ENCODE data around the gene OR1E1.
"Not testable (repeated sequence)": the region's sequence is repeated elsewhere in the genome, so short reads cannot be mapped to it uniquely, and the experiment has no call there.

Gene OR1E1, protein sequence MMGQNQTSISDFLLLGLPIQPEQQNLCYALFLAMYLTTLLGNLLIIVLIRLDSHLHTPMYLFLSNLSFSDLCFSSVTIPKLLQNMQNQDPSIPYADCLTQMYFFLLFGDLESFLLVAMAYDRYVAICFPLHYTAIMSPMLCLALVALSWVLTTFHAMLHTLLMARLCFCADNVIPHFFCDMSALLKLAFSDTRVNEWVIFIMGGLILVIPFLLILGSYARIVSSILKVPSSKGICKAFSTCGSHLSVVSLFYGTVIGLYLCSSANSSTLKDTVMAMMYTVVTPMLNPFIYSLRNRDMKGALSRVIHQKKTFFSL

DNA sequence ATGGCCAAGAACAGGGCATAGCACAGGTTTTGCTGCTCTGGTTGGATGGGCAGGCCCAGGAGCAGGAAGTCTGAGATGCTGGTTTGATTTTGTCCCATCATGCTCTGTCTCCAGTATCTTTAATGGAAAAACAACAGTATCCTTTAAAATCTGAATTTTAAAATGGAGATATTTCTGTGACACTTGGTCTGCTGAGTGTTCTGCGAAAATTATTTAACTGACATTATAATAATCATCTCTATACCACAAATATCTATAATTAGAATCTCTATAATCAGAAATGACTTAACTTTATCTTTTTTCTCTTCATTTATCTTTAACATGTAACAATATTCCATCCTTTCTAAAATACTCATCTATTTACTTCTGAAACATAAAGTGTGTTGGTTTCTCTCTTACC lies at the start of gene OR1E1:
OR1E1 (minus strand) TSS at position 101 of the 400 bp plus-strand sequence; CDS start at position 101, 0 bp downstream.
- no peak for DNase-seq

DNA sequence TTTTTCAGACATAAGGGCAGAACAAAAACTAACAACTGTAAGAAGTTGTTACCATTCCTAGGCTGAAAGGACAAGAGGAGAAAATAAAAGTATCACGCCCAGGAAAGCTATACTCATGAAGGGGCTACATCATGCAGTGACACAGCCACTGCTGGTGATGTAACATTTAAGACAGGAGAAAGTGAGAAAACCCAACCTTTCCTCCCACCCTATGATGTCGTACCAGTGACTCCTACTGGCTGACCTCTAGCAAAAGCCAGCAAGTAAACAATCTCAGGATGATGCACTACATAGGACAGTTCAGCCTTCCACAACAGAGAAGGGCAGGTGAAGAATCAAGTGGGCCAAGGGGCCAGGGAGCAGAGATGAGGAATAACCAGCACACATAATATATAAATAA lies 49.4 kb upstream of the OR1E1 start:
- DNase-seq, result no peak

GRCh38 chr17:3440451-3440850 lies 42.2 kb upstream of the OR1E1 start:
- no peak for DNase-seq

DNA sequence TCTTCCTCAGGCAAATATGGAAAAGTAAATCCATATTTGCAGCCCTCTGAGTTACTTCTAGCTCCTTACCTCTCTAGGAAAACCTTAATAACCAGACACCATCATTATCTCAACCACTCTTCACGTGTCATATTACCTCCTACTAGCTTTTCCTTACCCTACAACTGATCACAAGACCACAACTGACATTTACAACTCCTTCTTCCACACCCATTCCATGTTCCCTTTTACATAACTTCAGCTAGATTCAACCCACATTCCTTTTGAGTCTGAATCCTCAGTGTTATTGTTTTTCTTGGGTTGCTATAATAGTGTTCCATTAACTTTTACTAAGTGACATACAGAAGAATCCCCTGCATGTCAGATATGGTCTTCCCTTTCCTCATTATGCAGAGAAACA lies 40.2 kb upstream of the OR1E1 start:
- no peak for DNase-seq

DNA sequence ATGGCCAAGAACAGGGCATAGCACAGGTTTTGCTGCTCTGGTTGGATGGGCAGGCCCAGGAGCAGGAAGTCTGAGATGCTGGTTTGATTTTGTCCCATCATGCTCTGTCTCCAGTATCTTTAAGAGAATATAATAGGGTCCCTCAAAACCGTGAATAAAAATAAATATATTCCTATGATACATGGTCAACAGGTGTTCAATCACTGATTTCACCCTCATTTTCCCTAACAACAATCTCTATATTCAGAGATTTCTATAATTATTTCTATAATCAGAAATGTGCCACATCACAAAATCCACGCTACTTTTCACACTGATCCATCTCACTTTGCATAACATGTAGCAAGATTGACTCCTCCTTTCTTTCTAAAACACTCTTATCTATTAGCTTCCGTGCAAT lies 35.5 kb upstream of the OR1E1 start, which contains the start of gene OR1E2:
OR1E2 (minus strand) TSS at position 101 of the 400 bp plus-strand sequence; CDS start at position 101, 0 bp downstream.
- no peak for DNase-seq

- DNase-seq, result not testable (repeated sequence)
Observed at GRCh38 chr17:3433215-3433614, 35.0 kb upstream of the OR1E1 start.

GRCh38 chr17:3418222-3418621 lies 20.0 kb upstream of the OR1E1 start:
- no peak for DNase-seq

GRCh38 chr17:3415610-3416009 lies 17.4 kb upstream of the OR1E1 start:
- no peak for DNase-seq

DNA sequence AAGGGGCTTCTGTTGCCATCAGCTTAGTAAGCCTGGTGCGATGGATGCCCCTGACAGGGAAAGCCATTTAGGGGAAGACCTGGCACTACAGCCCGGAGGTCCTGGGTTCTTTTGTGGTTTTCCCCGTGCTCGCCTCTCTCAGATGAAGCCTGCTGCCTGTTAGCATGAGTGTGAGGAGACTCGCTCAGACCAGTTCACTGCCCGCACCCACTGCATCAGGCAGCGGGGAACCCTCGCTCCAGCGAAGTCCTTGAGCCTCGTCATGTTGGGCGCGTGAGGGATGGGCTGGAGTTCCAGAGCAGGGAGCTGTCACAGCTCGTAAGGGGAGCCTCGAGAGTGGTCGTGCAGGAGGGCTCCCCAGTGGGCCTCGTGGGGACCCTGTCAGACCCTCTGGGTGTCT lies 14.0 kb upstream of the OR1E1 start:
- DNase-seq, result not testable (repeated sequence)

DNA sequence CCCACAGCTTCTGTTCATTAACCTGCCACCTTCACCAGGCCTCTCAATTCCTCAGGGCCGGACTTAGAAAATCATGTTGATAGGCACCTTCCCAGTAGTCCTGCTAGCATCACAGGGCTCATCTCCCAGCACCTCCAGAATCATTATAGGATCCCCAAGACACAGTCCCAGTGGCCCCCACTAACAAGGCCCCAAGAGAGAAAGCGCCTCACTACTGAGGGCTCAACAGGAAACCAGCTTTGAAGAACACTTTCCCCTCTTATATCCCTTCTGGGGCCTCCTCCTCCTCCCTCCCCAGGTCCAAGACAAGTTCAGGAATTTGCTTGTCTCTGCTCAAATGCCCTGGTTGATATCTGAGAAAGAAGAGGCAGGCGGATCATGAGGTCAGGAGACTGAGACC lies 12.9 kb upstream of the OR1E1 start, which contains the start of gene OR3A3:
OR3A3 (plus strand) TSS at position 301 of the 400 bp plus-strand sequence.
- no peak for DNase-seq

- not testable (repeated sequence) for DNase-seq
Observed at GRCh38 chr17:3403856-3404255, 5.6 kb upstream of the OR1E1 start.

GRCh38 chr17:3401786-3402185 lies 3.6 kb upstream of the OR1E1 start:
- no peak for DNase-seq

DNA sequence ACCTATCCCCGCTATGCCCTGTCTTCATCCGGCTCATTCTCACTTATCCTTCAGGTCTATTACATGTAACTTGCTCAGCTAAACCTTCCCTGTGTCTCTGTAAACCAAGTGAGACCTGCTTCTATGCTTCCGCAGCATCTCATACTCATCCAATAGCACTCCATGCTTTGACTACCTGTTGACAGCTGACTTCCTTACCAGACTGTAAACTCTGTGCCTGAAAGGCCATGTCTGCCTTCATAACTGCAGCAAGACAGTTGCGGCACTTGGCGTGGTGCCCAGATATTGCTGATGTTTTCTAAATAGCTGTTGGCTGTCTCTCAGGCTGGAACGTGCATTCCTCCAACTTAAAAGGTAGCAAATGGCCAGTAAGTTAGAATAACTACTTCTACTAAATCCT lies 1.8 kb upstream of the OR1E1 start:
- DNase-seq, result no peak

DNA sequence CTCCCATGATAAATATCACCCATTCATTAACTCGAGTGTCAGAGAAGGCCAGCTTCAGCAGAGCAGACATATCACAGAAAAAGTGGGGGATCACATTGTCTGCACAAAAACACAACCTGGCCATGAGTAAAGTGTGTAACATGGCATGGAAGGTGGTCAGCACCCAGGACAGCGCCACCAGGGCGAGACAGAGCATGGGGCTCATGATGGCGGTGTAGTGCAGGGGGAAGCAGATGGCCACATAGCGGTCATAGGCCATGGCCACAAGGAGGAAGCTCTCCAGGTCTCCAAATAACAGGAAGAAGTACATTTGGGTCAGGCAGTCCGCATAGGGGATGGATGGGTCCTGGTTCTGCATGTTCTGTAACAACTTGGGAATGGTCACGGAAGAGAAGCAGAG lies 409 bp downstream of the OR1E1 start:
- not testable (repeated sequence) for DNase-seq

DNA sequence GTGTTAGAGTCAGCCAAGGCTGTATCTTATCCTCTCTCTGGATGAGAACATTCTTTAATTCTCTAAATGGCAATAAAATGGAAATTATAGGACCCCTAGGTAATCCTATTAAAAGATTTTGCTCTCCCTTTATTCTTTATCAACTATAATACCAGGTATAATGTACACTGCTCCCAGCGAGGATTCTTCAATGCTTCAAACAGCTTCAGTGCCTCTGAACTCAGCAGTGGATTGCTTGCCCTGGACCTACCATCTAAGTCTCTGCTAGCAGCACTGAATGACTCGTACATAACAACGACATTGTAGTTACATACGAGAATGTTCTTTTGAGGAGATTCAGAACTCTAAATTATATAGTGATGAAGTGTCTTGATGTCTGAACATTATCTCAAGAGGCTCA lies 8.4 kb downstream of the OR1E1 start:
- DNase-seq, result no peak

- DNase-seq, result no peak
Observed at GRCh38 chr17:3385869-3386816, 12.1 kb downstream of the OR1E1 start, which contains the start of gene OR3A2. OR3A2 (minus strand) TSS chr17:3386308.

- DNase-seq, result no peak
Observed at GRCh38 chr17:3381957-3382356, 16.3 kb downstream of the OR1E1 start.

DNA sequence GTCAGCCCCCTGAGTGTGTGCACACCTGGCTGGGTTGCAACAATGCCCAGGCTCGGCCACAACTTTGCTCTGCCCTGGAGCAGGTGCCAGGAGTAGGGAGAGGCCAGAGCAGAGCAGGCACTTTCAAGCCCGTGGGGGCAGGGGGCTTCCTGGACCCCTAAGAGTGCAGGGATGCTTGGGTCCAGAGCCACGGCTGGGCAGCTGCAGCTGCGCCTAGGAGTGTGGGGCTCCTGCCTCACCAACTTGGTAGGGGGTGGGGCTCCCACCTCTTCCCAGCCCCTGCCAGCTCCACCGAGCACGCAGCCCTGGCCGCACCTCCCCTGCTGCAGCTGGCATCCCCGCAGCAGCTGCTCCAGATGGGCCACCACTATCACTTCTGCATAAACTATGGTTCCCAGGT lies 19.9 kb downstream of the OR1E1 start:
- DNase-seq, result no peak

DNA sequence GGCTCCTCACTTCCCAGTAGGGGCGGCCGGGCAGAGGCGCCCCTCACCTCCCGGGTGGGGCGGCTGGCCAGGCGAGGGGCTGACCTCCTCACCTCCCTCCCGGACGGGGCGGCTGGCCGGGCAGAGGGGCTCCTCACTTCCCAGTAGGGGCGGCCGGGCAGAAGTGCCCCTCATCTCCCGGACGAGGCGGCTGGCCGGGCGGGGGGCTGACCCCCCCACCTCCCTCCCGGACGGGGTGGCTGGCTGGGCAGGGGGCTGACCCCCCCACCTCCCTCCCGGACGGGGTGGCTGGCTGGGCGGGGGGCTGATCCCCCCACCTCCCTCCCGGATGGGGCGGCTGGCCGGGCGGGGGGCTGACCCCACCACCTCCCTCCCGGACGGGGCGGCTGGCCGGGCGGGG lies 27.0 kb downstream of the OR1E1 start:
- not testable (repeated sequence) for DNase-seq
